ENCODE data around the gene SEMA3A.

SEMA3A gene

DNA sequence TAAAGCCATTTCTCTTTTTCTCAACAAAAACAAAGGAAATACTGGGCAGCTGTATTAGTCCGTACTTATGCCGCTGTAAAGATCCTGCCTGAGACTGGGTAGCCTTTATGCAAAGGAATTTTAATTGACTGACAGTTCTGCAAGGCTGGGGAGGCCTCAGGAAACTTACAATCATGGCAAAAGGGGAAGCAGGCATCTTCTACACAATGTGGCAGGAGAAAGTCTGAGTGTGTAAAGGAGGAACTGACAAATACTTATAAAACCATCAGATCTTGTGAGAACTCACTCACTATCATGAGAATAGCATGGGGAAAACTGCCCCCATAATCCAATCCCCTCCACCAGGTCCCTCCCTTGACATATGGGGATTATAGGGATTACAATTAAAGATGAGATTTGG, 264.3 kb downstream of the SEMA3A start:
- no peak for DNase-seq (ENCODE audit: low spot score)

DNA sequence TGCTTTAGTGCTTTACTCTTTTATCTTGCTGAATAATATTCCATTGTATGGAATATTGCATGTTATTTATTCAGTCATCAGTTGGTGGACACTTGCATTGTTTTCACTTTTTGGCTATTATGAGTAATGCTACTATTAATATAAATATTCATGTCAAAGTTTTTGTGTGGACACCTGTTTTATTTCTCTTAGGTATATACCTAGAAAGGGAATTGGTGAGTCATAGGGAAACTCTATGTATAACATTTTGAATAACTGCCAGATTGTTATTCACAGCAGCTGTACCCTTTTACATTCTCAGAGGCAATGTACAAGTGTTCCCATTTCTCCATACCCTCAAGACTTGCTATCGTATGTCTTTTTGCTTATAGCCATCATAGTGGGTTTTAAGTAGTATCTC, 268.7 kb downstream of the SEMA3A start:
- DNase-seq (ENCODE audit: low spot score) = no peak

- peak; percentile 57 for DNase-seq (ENCODE audit: low spot score)
These were observed 272.5 kb downstream of the SEMA3A start for GRCh38 chr7:83921941-83922607.

DNA sequence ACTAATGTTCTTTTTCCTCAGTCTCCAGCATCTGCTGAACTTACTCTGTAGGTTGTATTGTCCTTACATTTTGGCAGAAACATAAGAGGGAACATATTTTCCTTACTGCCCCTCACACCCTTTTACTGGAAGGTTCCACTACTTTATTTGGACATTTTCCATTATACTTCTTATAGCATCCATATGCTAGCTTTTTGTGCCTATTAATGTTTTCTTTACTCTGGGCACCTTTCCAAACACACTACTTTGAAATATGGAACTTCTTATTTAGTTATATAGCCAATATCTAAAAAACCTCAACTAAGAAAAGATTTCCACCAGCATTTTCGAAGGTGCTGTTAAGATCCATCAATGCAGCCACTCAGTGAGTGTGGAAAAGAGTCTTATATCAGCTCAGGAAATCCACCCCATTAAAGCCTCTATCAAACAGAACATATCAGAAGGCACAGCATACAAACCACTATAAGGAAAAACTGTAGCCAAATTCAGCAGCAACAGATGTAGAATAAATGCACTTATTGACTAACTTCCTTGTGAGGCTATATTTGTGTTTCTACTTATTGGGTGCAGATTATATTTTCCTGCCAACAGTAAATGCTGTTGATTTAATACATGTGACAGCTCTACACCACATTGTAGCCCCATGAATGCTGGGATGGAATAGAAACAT, 273.2 kb downstream of the SEMA3A start:
- DNase-seq (ENCODE audit: low spot score) = no peak

DNA sequence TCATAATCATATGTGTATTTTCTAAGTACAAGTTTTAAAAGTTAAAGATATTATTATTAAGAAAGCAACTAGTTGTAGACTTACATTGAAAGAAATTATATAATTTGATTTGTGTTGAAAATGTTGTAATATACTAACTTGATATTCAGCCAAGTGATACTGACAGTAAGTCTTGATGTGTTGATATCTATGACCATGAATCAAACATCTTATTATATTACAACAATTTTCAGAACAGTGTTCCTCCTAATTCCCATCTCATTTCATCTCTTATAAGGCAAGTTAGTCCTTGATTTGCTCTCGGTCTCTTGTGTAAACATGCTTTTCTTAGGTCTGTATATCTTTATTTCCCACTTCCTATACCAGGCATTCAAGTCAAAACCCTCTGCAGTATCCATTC, 276.4 kb downstream of the SEMA3A start:
- DNase-seq (ENCODE audit: low spot score) = no peak

- no peak for DNase-seq (ENCODE audit: low spot score)
These were observed 281.4 kb downstream of the SEMA3A start for GRCh38 chr7:83913174-83913573.

DNA sequence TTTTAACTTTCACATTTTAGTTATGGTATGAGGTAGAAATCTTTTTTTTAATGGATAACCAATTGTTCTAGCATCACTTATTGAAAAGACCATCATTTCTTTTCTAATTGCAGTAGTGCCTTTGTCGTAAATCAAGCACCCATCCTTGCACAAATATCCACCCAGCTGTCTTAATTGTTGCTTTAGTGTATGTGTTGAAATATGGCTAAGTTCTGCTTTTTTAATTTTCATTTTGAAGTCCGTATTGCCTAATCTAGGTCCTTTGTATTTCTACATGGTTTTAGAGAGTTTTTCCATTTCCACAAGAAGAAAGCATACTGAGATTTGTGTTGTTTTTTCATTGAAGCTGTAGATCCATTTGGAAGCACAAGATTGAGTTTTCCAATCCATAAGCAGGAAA, 286.1 kb downstream of the SEMA3A start:
- no peak for DNase-seq (ENCODE audit: low spot score)

Data from AG20443 (cell line).